ENCODE measurements around the gene PAPOLA.

The PAPOLA gene

DNA sequence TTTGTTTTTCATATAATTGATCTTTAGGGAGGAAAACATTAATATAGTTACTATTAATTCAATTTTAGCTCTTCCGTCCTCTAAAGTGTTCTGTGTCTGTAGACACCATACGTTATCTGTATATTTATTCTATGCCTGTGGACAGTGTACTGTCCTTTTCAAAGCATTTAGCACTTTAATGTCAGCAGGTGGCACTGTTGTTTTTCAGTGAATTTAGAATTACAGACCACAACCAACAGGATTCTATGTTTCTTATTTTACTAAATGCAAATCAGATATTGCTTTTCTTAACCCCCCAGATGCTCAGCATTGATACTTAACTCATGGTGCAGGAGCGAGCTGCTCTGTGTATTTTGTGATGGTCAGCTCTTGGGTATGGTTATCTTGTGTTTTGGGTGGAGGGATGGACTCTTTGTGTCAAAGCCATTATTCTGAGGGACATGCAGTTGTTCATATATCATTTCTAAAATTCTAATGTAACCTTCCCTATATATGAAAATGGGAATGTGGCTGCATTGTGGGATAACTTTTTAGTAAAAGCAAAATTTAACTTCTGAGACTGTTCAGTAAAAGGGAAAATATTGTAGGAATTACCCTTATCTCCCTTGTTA, 65.2 kb downstream of the PAPOLA start:
- Mint-ChIP-seq H3K4me1 (ENCODE audit: low read depth) (peaks cover 1% of the 10 kb centered on the region), H3K36me3 (ENCODE audit: low read depth) (peaks cover 29% of the 10 kb centered on the region), H3K27me3 (ENCODE audit: low read depth) (no peaks in the 10 kb centered on the region), H3K4me3 (no peak overlapping the region), H3K9me3 (no peaks in the 10 kb centered on the region), H3K27ac (no peak overlapping the region)

DNA sequence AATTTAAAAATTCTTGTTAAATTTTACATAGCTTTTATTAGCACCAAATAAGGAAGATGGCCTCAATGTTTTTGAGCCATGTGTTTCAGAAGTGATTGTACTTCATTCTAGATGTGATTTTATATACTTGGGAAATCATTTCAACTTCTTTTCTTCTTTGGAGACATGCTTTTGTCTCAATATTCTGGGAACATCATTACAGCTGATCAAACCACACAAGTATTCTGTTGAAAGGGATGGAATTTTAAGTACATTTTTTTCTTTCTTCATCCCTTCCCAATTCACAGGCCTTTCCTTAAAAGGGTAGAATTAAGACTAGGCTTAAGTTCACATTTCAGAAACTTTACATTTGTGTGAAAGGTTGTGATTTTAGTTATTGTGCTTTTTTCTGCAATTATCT, 66.4 kb downstream of the PAPOLA start:
- Mint-ChIP-seq H3K9me3 (no peaks in the 10 kb centered on the region), H3K27me3 (ENCODE audit: low read depth) (no peaks in the 10 kb centered on the region), H3K4me3 (no peak overlapping the region), H3K27ac (no peak overlapping the region), H3K36me3 (ENCODE audit: low read depth) (peaks cover 27% of the 10 kb centered on the region), H3K4me1 (ENCODE audit: low read depth) (peaks cover 1% of the 10 kb centered on the region)

DNA sequence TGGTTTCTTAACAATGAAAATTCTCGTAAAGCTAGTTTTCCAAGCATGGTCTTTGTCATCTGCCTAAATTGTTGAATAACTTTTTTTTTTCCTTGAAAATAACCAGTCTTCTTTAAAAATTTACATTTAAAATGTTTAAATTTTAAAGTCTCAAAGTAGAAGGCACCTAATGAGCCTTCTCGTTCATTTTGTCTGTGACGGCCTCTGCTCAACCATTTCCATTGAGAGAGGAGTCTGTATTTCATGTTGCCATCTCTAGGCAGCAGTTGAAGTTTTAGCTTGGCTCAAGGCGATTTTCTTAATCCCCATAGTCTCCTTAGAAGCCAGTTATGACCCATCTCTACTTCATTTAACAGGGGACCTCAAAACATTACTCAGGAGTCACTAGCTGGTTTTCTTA, 69.1 kb downstream of the PAPOLA start:
- no peaks in the 10 kb centered on the region for H3K9me3 Mint-ChIP-seq
- H3K27me3 Mint-ChIP-seq (ENCODE audit: low read depth), result no peaks in the 10 kb centered on the region
- H3K4me1 Mint-ChIP-seq (ENCODE audit: low read depth), result peaks cover 1% of the 10 kb centered on the region
- no peak overlapping the region for H3K27ac Mint-ChIP-seq
- no peak overlapping the region for H3K4me3 Mint-ChIP-seq
- H3K36me3 Mint-ChIP-seq (ENCODE audit: low read depth), result peaks cover 19% of the 10 kb centered on the region

DNA sequence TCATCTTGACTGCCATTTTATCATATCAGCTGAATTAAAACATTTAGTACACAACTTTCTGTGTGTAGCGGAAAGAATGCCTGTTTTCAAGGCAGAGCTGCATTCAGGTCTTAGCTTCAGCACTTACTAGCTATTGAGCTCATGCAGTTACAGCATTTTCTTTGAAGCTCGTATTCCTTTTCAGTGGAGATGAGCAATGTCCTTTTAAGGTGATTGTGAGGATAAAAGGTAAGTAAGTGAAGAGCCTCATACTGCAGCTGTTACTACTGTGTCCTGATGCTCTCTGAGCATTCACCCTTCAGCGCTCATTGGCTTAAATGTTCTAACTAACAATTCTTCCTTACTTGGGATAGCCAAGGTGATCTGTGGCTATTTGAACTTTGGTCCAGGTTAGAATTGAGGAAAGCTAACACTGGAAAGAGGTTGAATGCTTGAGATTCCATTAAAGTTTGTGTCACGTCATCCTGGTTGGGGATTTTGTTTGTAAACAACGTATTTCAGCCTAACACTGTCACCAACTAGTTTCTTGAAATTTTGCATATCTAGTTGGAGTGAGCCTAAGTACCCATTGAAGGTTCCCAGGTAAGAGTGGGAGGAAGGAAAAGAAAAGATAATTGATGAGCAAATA, 71.4 kb downstream of the PAPOLA start:
- Mint-ChIP-seq H3K9me3 (no peaks in the 10 kb centered on the region), H3K27ac (no peak overlapping the region), H3K4me3 (no peak overlapping the region), H3K36me3 (ENCODE audit: low read depth) (peaks cover 11% of the 10 kb centered on the region), H3K4me1 (ENCODE audit: low read depth) (peaks cover 4% of the 10 kb centered on the region), H3K27me3 (ENCODE audit: low read depth) (no peaks in the 10 kb centered on the region)

DNA sequence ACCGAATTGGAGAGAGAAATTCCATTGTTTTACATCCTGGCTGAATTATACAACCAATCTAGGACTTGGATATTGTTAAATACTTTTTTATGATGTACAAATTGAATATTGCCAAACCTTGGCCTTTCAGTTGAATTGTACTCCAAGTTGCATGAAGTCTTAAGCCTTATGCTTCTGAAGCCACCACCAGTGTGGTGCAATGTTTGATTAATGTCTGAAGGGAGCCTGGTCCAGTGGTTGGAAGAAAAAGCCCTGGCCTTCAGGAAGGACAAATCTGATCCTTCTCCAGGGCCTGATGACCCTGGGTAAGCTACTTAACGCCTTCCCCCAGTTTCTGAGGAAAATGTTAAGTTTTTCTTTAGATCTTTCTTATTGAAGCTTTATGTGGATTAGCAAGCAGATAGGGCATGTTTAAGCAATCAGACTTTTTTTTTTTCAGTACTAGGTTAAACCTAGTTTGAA, 72.0 kb downstream of the PAPOLA start:
- H3K4me3 Mint-ChIP-seq, result no peak overlapping the region
- H3K36me3 Mint-ChIP-seq (ENCODE audit: low read depth), result peaks cover 9% of the 10 kb centered on the region
- peaks cover 4% of the 10 kb centered on the region for H3K4me1 Mint-ChIP-seq (ENCODE audit: low read depth)
- H3K9me3 Mint-ChIP-seq, result no peaks in the 10 kb centered on the region
- no peaks in the 10 kb centered on the region for H3K27me3 Mint-ChIP-seq (ENCODE audit: low read depth)
- no peak overlapping the region for H3K27ac Mint-ChIP-seq

DNA sequence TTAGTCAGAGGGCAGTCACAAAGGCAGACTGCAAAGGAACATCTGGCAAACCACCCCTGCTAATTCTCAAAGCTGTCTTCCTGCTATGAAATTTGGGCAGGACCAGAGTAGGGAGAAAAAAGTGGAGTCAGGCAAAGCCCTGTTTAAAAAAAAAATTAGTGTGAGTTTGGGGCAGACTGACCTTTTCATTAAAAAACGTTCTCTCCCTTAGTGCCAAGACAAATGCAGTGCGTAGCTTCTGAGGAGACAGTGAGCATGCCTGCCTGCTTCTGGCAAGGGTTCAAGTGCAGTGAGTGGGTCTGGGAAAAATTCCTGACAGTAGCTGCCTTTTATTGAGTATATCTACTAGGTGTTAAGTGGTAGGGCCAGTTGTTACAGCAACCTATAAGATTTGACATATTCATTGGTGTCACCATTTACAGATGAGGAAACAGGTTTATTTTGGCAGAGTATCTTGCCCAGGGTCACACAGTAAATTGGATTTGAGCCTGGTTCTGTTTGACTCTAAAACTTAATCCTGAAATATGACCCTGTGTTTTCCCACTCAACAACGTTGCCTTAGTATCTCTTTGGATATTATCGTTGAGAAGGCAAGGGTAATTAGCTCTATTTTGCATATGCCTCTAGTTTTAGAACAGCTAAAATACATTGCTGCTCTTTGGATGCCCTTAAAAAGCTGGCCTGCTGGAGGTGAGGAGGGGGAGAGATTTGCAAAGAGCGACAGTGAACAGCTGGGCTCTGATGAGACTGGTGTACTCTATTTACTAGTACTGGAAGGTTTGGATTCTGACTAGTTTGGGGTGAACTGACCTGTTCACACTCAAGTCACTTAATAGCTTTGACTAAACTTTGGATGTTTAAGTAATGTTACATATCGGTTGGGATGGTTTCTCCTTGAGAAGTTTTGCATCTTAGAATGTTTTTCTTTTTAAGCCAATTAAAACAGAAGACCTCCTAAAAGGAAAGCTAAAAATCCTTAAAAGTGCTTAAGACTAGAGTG, 72.8 kb downstream of the PAPOLA start:
- no peaks in the 10 kb centered on the region for H3K27me3 Mint-ChIP-seq (ENCODE audit: low read depth)
- no peak overlapping the region for H3K27ac Mint-ChIP-seq
- H3K36me3 Mint-ChIP-seq (ENCODE audit: low read depth), result peaks cover 6% of the 10 kb centered on the region
- peaks cover 4% of the 10 kb centered on the region for H3K4me1 Mint-ChIP-seq (ENCODE audit: low read depth)
- no peaks in the 10 kb centered on the region for H3K9me3 Mint-ChIP-seq
- H3K4me3 Mint-ChIP-seq, result no peak overlapping the region

DNA sequence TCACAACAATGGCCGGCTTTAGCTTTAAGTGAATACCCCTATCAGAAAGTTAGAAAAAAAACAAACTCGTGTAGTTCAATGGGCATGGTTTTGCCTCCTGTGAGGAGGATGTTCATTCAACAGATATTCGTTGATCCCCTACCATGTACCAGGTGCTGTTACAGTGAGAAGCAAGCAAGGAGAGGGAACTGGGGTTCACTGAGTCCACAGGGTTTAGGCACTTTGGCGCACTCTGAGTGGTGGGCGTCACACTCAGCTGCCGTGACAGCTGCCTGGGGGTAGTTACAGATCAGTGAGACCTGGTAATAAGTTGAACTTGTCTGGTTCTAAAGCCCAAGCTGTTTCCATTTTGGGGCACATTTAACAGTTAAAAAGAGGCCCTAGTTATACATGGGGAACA, 74.2 kb downstream of the PAPOLA start:
- H3K4me1 Mint-ChIP-seq (ENCODE audit: low read depth), result peaks cover 6% of the 10 kb centered on the region
- no peaks in the 10 kb centered on the region for H3K27me3 Mint-ChIP-seq (ENCODE audit: low read depth)
- H3K9me3 Mint-ChIP-seq, result no peaks in the 10 kb centered on the region
- no peak overlapping the region for H3K27ac Mint-ChIP-seq
- H3K36me3 Mint-ChIP-seq (ENCODE audit: low read depth), result peaks cover 6% of the 10 kb centered on the region
- no peak overlapping the region for H3K4me3 Mint-ChIP-seq

DNA sequence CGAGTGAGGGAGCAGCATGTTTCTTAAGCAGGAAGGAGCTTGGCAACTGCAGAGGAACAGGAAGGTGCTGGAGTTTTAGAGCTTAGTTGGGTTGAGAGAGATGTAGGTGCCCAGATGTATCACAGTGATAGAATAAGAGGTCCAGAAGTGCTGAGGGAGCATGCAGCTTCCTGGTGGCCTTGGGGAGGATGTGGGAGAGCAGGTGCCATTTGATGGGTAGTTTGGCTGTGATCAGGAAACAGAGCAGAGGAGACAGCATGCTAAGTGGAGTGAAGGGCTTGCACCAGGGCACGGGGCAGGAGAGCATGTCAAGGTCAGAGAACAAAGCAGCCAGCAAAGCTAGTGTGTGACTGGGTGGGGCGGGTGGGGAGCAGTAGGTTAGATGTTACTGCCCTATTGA, 74.8 kb downstream of the PAPOLA start:
- H3K27me3 Mint-ChIP-seq (ENCODE audit: low read depth), result no peaks in the 10 kb centered on the region
- H3K4me1 Mint-ChIP-seq (ENCODE audit: low read depth), result peaks cover 6% of the 10 kb centered on the region
- H3K36me3 Mint-ChIP-seq (ENCODE audit: low read depth), result peaks cover 2% of the 10 kb centered on the region
- H3K9me3 Mint-ChIP-seq, result no peaks in the 10 kb centered on the region
- no peak overlapping the region for H3K4me3 Mint-ChIP-seq
- H3K27ac Mint-ChIP-seq, result peak overlapping the region; percentile 2

DNA sequence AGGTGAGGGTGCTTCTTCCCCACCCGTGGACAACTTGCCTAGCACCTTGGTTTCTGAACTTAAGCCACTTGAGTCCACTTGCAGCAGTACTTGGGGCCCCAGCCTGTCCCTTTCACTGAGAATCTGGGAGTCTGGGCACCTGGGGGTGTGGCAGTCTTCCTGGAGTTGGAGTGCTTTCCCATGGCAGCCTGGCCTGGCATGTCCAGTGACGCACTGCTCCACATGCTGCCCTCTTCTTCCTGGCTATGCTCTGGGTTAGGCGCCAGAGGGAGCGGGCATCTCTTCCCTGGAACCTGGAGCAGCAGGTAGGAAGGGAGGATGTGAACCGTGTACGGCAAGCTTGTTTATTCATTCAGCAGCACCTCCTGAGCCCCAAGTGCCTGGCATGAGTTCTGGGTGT, 76.4 kb downstream of the PAPOLA start:
- Mint-ChIP-seq H3K9me3 (no peaks in the 10 kb centered on the region), H3K36me3 (ENCODE audit: low read depth) (no peaks in the 10 kb centered on the region), H3K4me1 (ENCODE audit: low read depth) (peaks cover 6% of the 10 kb centered on the region), H3K27ac (no peak overlapping the region), H3K4me3 (no peak overlapping the region), H3K27me3 (ENCODE audit: low read depth) (no peaks in the 10 kb centered on the region)

DNA sequence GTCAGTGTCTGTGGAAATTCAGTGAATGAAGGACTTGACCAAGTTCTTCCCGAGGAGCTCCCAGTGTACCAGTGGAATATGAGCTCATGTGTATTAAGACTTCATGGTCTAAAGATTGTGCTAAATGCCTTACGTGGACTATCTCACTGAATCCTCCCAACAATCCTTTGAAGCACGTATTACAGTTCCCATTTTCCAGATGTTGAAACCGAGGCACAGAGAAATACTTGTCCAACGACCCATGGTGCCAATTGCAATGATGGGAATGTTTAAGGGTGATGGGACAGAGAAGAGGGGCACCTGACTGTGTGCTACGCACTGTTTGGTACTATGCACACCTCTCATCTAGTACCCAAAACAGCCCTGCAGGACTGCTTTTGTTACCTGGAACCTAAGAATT, 77.2 kb downstream of the PAPOLA start:
- Mint-ChIP-seq H3K36me3 (ENCODE audit: low read depth) (no peaks in the 10 kb centered on the region), H3K27me3 (ENCODE audit: low read depth) (peaks cover 2% of the 10 kb centered on the region), H3K9me3 (no peaks in the 10 kb centered on the region), H3K4me1 (ENCODE audit: low read depth) (peaks cover 6% of the 10 kb centered on the region), H3K27ac (no peak overlapping the region), H3K4me3 (no peak overlapping the region)

DNA sequence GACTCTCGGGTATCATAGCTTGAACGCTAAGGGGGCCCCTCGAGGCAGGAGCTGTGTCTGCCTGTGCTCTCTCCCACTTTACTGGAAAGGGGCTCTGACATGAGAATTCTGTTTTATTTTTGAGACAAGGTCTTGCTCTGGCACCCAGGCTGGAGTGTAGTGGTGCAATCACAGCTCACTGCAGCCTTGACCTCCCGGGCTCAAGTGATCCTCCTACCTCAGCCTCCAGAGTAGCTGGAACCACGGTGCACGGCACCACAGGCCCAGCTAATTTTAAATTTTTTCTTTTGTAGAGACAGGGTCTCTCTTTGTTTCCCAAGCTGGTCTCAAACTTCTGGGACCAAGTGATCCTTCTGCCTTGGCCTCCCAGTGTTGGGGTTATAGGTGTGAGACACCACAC, 77.7 kb downstream of the PAPOLA start:
- Mint-ChIP-seq H3K4me3 (no peak overlapping the region), H3K4me1 (ENCODE audit: low read depth) (peaks cover 6% of the 10 kb centered on the region), H3K36me3 (ENCODE audit: low read depth) (no peaks in the 10 kb centered on the region), H3K27me3 (ENCODE audit: low read depth) (peaks cover 3% of the 10 kb centered on the region), H3K9me3 (no peaks in the 10 kb centered on the region), H3K27ac (no peak overlapping the region)

DNA sequence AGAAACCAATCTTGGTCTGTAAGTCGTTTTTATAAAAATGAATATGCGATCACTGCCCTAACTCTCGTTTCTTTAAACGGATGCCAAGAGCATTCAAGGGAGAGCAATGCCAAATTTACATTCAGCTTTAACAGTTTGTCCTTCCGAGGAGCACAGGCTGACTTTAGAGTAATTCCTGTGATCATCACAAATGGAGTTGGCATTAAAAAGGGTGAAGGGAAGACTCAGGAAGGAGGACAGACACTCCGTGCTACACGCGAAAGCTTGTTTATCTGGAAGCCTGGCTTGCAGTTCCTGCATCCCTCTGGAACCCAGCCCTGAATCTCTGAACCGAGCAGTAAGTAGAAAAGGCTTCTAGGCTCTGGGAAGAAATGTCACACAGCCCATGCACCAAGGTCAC, 78.4 kb downstream of the PAPOLA start:
- no peaks in the 10 kb centered on the region for H3K36me3 Mint-ChIP-seq (ENCODE audit: low read depth)
- H3K4me1 Mint-ChIP-seq (ENCODE audit: low read depth), result peaks cover 6% of the 10 kb centered on the region
- H3K4me3 Mint-ChIP-seq, result no peak overlapping the region
- peaks cover 10% of the 10 kb centered on the region for H3K27me3 Mint-ChIP-seq (ENCODE audit: low read depth)
- H3K27ac Mint-ChIP-seq, result no peak overlapping the region
- H3K9me3 Mint-ChIP-seq, result no peaks in the 10 kb centered on the region

DNA sequence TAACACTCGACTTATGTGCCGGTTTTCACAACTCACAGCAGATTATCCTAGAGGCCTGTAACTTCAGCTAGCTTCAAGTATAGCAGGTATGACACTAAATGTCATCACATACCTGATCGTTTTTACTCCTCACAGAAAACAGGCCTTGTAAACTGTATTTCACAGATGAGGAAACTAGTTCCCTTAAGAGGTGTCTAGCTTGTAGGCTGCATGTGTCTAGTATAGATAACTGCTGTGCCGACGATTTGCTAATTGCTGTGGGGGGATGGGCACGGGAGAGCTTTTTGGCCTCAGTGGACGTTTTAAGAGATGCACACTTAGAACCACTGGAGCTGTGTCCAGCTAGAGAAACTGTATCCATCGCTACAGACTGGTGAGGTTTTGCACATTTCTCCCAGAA, 78.8 kb downstream of the PAPOLA start:
- H3K27me3 Mint-ChIP-seq (ENCODE audit: low read depth), result peaks cover 14% of the 10 kb centered on the region
- peaks cover 6% of the 10 kb centered on the region for H3K4me1 Mint-ChIP-seq (ENCODE audit: low read depth)
- no peak overlapping the region for H3K4me3 Mint-ChIP-seq
- H3K36me3 Mint-ChIP-seq (ENCODE audit: low read depth), result no peaks in the 10 kb centered on the region
- H3K27ac Mint-ChIP-seq, result no peak overlapping the region
- H3K9me3 Mint-ChIP-seq, result no peaks in the 10 kb centered on the region

DNA sequence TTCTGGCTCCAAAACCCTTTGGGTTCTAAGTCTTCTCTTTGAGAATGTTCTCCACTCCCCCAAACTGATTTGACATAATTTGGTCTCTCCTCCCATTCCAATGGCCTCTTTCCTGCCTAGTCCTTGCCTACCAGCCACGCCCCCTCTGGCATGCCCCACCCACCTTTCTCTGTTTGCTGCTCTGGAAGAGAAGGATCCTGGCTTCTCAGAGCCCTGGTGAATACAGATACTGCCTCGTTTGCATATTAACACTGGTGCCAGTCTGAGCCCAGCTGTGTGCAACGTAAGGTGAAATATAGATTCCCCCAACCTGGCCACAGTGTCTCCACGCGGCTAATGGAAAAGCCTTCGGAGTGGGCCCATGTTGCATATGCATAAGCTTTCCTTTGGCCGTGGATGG, 79.7 kb downstream of the PAPOLA start:
- H3K9me3 Mint-ChIP-seq, result no peaks in the 10 kb centered on the region
- peaks cover 14% of the 10 kb centered on the region for H3K27me3 Mint-ChIP-seq (ENCODE audit: low read depth)
- H3K36me3 Mint-ChIP-seq (ENCODE audit: low read depth), result no peaks in the 10 kb centered on the region
- no peak overlapping the region for H3K4me3 Mint-ChIP-seq
- H3K27ac Mint-ChIP-seq, result no peak overlapping the region
- H3K4me1 Mint-ChIP-seq (ENCODE audit: low read depth), result peaks cover 3% of the 10 kb centered on the region

Data from T-helper 1 cell treated with Interleukin-12 subunit alpha and Interleukin-12 subunit beta and Interleukin-4 antibody, amounts not matched to agents 30 μg/mL and 1 μg/mL, for 36 hours (primary cell).